Esophagus squamous epithelium (tissue), 5 donors: Measurements from ENCODE around the gene SH3GLB1. TPM values are rescaled to one million over a fixed set of nuclear protein-coding genes. Genes with fewer than 3 reads are reported as not detected.

Experiments
- DNase-seq: peaks from one replicate; lab custom pipeline; 2025; lab: John Stamatoyannopoulos, UW
- H3K27ac ChIP-seq, 4 donors: fragments of 200-600 bp; sonication (generic); one replicate each; pipeline ENCODE4 v1.5.1; 2016 to 2019; ENCODE audit warnings: mild to moderate bottlenecking in 1 of 4
- H3K27me3 ChIP-seq, 4 donors: fragments of 200-600 bp; sonication (generic); 1 replicate in 3 of 4; 2 replicates in 1 of 4; pipeline versions ENCODE4 v1.5.1 to v1.6.0; 2017 to 2021; ENCODE audit warnings: antibody characterized with exemption in 1 of 4
- H3K36me3 ChIP-seq, 3 donors: fragments of 200-600 bp; sonication (generic); one replicate each; pipeline ENCODE4 v1.5.1; 2016 to 2019
- H3K4me1 ChIP-seq, 3 donors: fragments of 200-600 bp; sonication (generic); one replicate each; pipeline ENCODE4 v1.5.1; 2017 to 2019
- H3K4me3 ChIP-seq, 4 donors: fragments of 200-600 bp; sonication (generic); 1 replicate in 3 of 4; 2 replicates in 1 of 4; pipeline ENCODE4 v1.5.1; 2016 to 2019; ENCODE audit warnings: mild to moderate bottlenecking in 2 of 4, moderate library complexity in 1 of 4
- H3K9me3 ChIP-seq, 3 donors: fragments of 200-600 bp; sonication (generic); one replicate each; pipeline ENCODE4 v1.5.1; 2016 to 2019
- POLR2A ChIP-seq, 4 donors: fragments of 450-650 bp; IDR thresholded peaks; one replicate each; pipeline ENCODE4 v1.6.1; 2017; ENCODE audit warnings: antibody characterized with exemption in 4 of 4, mild to moderate bottlenecking in 4 of 4, moderate library complexity in 3 of 4
- WGBS, 2 donors: methylation state at CpG; one replicate each; pipeline ENCODE4 v1.1.5; 2018; 5-methylcytosine and 5-hydroxymethylcytosine counted together
- intact Hi-C: fragments of 100-400 bp; cut with DNase I; formaldehyde crosslinking; loops from one replicate; pipeline ENCODE4 v1.15.0; 2022
- total RNA-seq, 4 donors: library from RNA; depleted of rRNA; stranded (reverse); fragments of >200 nt; gene quantifications; one replicate each; pipeline ENCODE4 v1.1.0, GENCODE V29; 2016
- TF ChIP-seq, protein P1 (sequence below), 6 experiments: fragments of 450-650 bp in 4 of 6; fragments of 200-600 bp in 2 of 6; sonication (generic) in 2 of 6; IDR thresholded peaks; one replicate each; pipeline ENCODE4 v1.5.1; 2016 to 2019; ENCODE audit warnings: antibody characterized with exemption in 6 of 6, mild to moderate bottlenecking in 4 of 6, moderate library complexity in 4 of 6
- donor health status: DM: yes; HTN: yes; CAD: no.

Gene SH3GLB1
- total RNA-seq, 4 donors from 2014 or later = 46.6 to 53.4 (median 47.2) TPM

- no peak for TF ChIP-seq POLR2A (IDR thresholded peaks at IDR 0.05)
- TF ChIP-seq, protein P1, sequence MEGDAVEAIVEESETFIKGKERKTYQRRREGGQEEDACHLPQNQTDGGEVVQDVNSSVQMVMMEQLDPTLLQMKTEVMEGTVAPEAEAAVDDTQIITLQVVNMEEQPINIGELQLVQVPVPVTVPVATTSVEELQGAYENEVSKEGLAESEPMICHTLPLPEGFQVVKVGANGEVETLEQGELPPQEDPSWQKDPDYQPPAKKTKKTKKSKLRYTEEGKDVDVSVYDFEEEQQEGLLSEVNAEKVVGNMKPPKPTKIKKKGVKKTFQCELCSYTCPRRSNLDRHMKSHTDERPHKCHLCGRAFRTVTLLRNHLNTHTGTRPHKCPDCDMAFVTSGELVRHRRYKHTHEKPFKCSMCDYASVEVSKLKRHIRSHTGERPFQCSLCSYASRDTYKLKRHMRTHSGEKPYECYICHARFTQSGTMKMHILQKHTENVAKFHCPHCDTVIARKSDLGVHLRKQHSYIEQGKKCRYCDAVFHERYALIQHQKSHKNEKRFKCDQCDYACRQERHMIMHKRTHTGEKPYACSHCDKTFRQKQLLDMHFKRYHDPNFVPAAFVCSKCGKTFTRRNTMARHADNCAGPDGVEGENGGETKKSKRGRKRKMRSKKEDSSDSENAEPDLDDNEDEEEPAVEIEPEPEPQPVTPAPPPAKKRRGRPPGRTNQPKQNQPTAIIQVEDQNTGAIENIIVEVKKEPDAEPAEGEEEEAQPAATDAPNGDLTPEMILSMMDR (IDR thresholded peaks at IDR 0.05) = no peak
- Histone ChIP-seq H3K27ac (no peak overlapping the region), H3K9me3 (no peaks in the 10 kb centered on the region), H3K36me3 (no peaks in the 10 kb centered on the region), H3K4me3 (no peak overlapping the region), H3K27me3 (no peaks in the 10 kb centered on the region), H3K4me1 (peaks cover 10 to 78% (median 31%) of the 10 kb centered on the region in 3 donors)
- intact Hi-C loops = no loop called here
- WGBS, 2 donors = 22 to 39% methylated on average over 1 of the region's 1 CpG
- DNase-seq = no peak
These were observed 4.5 kb downstream of the SH3GLB1 start for GRCh38 chr1:86708920-86709319.

DNA sequence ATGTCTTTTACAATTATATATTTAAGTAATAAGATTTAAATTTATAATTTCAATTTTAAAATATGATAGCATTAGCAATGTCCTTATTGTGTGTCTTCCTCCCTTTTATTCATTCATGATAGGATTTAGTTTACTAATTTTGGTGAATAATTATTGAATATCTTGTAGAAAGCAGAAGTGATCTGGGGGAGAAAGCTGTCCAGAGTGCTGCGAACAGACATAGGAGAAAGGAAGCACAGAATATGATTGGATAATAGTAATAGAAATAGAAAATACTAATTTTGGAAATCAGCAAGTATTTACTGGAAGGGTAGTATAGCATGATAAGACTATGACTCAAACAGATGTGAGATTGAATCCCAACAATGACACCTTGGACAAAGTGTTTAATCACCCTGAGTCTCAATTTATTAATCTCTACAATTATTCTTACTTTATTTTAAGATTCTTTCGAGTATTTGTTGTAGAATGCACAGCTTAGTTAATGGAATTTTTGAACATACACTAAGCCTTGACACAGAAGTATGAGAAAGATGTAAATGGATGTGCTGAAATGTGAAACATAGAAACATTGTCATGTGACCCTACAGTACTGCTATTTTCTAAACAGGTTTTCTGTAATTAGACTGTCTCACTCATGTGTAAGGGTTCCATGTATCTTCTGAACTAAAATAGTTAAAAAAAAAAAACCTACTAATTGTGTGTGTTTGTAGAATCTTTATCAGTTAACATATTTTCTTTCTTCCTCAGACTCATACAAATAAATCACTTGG is 7.9 kb downstream of the SH3GLB1 start:
- no peaks in the 10 kb centered on the region for H3K27me3 ChIP-seq
- intact Hi-C loops = no loop called here
- no peak overlapping the region for H3K27ac ChIP-seq
- 67 to 76% methylated on average over 2 of the region's 2 CpGs for WGBS, 2 donors
- no peak overlapping the region for H3K4me3 ChIP-seq
- H3K4me1 ChIP-seq = peaks cover under 1 to 79% (median 30%) of the 10 kb centered on the region in 3 donors
- DNase-seq = no peak
- H3K36me3 ChIP-seq = peaks cover 4 to 13% (median 5%) of the 10 kb centered on the region in 3 donors
- no peaks in the 10 kb centered on the region for H3K9me3 ChIP-seq
- TF ChIP-seq, protein P1 (IDR thresholded peaks at IDR 0.05) = no peak
- TF ChIP-seq POLR2A (IDR thresholded peaks at IDR 0.05) = no peak

- TF ChIP-seq, protein P1 (IDR thresholded peaks at IDR 0.05) = no peak
- no peak for TF ChIP-seq POLR2A (IDR thresholded peaks at IDR 0.05)
- H3K27me3 ChIP-seq = no peaks in the 10 kb centered on the region
- no peak for DNase-seq
- peaks cover 0 to 69% (median 18%) of the 10 kb centered on the region in 3 donors for H3K4me1 ChIP-seq
- H3K4me3 ChIP-seq = no peak overlapping the region
- intact Hi-C loops = no loop called here
- H3K36me3 ChIP-seq = peaks cover 4 to 24% (median 5%) of the 10 kb centered on the region in 3 donors
- H3K27ac ChIP-seq = no peak overlapping the region
- no peaks in the 10 kb centered on the region for H3K9me3 ChIP-seq
- WGBS, 2 donors = 77% methylated on average over 3 of the region's 3 CpGs
These were observed 9.1 kb downstream of the SH3GLB1 start for GRCh38 chr1:86713477-86713876.

- WGBS, 2 donors = 50 to 67% methylated on average over 1 of the region's 1 CpG
- Histone ChIP-seq H3K9me3 (no peaks in the 10 kb centered on the region), H3K4me1 (peaks cover 0 to 62% (median 14%) of the 10 kb centered on the region in 3 donors), H3K4me3 (no peak overlapping the region), H3K27me3 (no peaks in the 10 kb centered on the region), H3K36me3 (peaks cover 4 to 29% (median 5%) of the 10 kb centered on the region in 3 donors), H3K27ac (peak overlapping the region in 3 of 4 donors; percentile 11 to 44 (median 28))
- intact Hi-C loops = no loop called here
- DNase-seq = no peak
- TF ChIP-seq POLR2A (IDR thresholded peaks at IDR 0.05) = no peak
- TF ChIP-seq, protein P1 (IDR thresholded peaks at IDR 0.05) = no peak
These were observed 9.8 kb downstream of the SH3GLB1 start for GRCh38 chr1:86714159-86714558.

DNA sequence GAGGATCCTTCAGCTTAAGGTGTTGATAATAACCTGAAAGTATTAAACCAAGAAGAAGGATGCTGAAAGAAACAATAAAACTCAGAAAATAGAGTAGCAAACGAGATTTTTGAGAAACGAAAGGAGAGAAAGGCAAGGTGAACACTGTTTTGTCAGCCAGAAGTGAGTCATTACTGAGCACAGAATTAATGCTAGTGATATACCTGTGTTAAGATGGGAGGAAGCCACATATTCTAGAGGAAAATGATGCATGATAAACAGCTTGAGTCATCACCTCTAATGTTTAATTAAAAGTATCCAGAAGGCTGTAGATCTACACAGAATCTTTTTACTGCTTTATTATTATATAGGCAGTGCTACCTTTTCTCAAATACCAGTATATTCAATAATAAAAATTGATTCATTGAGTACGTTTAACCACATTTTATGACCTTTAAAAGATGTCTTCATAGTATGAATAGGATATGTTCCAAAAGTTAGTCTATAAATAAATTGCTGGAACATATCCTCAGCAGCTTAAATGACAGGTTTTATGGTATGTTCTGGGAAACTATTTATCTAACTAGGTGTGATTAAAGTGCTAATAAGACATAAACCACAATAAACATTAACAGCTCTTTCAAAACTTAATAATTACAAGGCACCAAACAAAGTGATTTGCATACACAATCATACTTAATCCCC is 10.3 kb downstream of the SH3GLB1 start:
- peak overlapping the region in 3 of 4 donors; percentile 11 to 44 (median 28) for H3K27ac ChIP-seq
- WGBS, 2 donors = 24 to 33% methylated on average over 3 of the region's 3 CpGs
- H3K36me3 ChIP-seq = peaks cover 5 to 35% (median 7%) of the 10 kb centered on the region in 3 donors
- TF ChIP-seq POLR2A (IDR thresholded peaks at IDR 0.05) = no peak
- TF ChIP-seq, protein P1 (IDR thresholded peaks at IDR 0.05) = no peak
- no peaks in the 10 kb centered on the region for H3K9me3 ChIP-seq
- no peak overlapping the region for H3K4me3 ChIP-seq
- peaks cover 0 to 57% (median 14%) of the 10 kb centered on the region in 3 donors for H3K4me1 ChIP-seq
- no peak for DNase-seq
- no peaks in the 10 kb centered on the region for H3K27me3 ChIP-seq
- intact Hi-C loops = no loop called here
